HCT116 (cell line): ENCODE results near the gene ANKMY2. TPM values are rescaled to one million over a fixed set of nuclear protein-coding genes. Genes with fewer than 3 reads are reported as not detected.
"Not testable (repeated sequence)": the region's sequence is repeated elsewhere in the genome, so short reads cannot be mapped to it uniquely, and the experiment has no call there.

ENCODE experiments used
- ATAC-seq: fragments of 200-7000 bp; cut with Tn5 transposase; 2 replicates; pipeline ENCODE4 v1.9.1; 2020; ENCODE audit warnings: mild to moderate bottlenecking, moderate library complexity
- BruUV-seq: library from RNA; stranded (reverse); fragments of 400-500 nt; replicated peaks from 2 replicates; lab custom pipeline; 2021; lab: Mats Ljungman, UMichigan
- CTCF ChIA-PET: fragments of 300-600 bp; sonication (Branson Sonifier 250); formaldehyde crosslinking; loops from one replicate; lab custom pipeline; 2021; ENCODE audit warnings: antibody characterized with exemption; lab: Charles Lee
- POLR2A ChIA-PET: fragments of 300-600, 350-600 bp; sonication (Branson Sonifier 250); formaldehyde crosslinking; loops from one replicate; lab custom pipeline; 2021; ENCODE audit warnings: antibody characterized with exemption; lab: Charles Lee
- RAD21 ChIA-PET, 2 experiments: fragments of 300-600 bp; sonication (Branson Sonifier 250); formaldehyde crosslinking; loops; one replicate each; lab custom pipeline; 2023; ENCODE audit warnings: low total read pairs in 2 of 2; ENCODE audit not compliant: uncharacterized antibody in 2 of 2, unreplicated experiment in 2 of 2, low non-redundant PET in 1 of 2; lab: Charles Lee
- DNase-seq: peaks from one replicate; pipeline ENCODE4 v3.0.0-alpha.2; 2010; ENCODE audit warnings: low read depth, low spot score
- H2AFZ ChIP-seq: fragments of 200-600 bp; shearing (Covaris generic), sonication (generic); 2 replicates; pipeline ENCODE4 v1.6.1; 2017; ENCODE audit warnings: low read depth, mixed run types, mixed read lengths, antibody characterized with exemption, low read length; ENCODE audit not compliant: poor library complexity, severe bottlenecking
- H3K27ac ChIP-seq: 2 replicates; pipeline ENCODE4 v1.5.1; 2012; ENCODE audit warnings: low read depth, low read length
- H3K27me3 ChIP-seq: fragments of 200-600 bp; sonication (generic); 2 replicates; pipeline ENCODE4 v1.6.1; 2016; ENCODE audit warnings: mixed run types, low read length, mixed read lengths; ENCODE audit not compliant: insufficient read depth
- H3K36me3 ChIP-seq, 2 experiments: fragments of 200-500 bp in 1 of 2; fragments of 200-600 bp in 1 of 2; sonication (Bioruptor generic) in 1 of 2; sonication (generic) in 1 of 2; 2 replicates each; pipeline versions ENCODE4 v1.5.1 to v1.6.1; 2014 to 2016; ENCODE audit warnings: low read length in 2 of 2, inconsistent platforms in 1 of 2, mixed read lengths in 1 of 2, mixed run types in 1 of 2; ENCODE audit not compliant: insufficient read depth in 2 of 2, control insufficient read depth in 1 of 2
- H3K4me1 ChIP-seq, 2 experiments: fragments of 200-600 bp in 1 of 2; sonication (generic) in 1 of 2; 2 replicates each; pipeline versions ENCODE4 v1.5.1 to v1.6.1; 2012 to 2017; ENCODE audit warnings: low read length in 2 of 2, inconsistent platforms in 1 of 2, mild to moderate bottlenecking in 1 of 2, mixed read lengths in 1 of 2, mixed run types in 1 of 2, moderate library complexity in 1 of 2; ENCODE audit not compliant: insufficient read depth in 2 of 2, control insufficient read depth in 1 of 2
- H3K4me2 ChIP-seq: fragments of 200-600 bp; sonication (generic); 2 replicates; pipeline ENCODE4 v1.6.1; 2017; ENCODE audit warnings: mixed run types, low read length, mixed read lengths
- H3K4me3 ChIP-seq, 2 experiments: fragments of 200-600 bp in 1 of 2; sonication (generic) in 1 of 2; replicated peaks in 1 of 2; 2 replicates each; pipeline ENCODE4 v1.5.1; 2011 to 2016; ENCODE audit warnings: low read length in 2 of 2, control low read depth in 1 of 2, low read depth in 1 of 2, mild to moderate bottlenecking in 1 of 2, mixed read lengths in 1 of 2, mixed run types in 1 of 2
- H3K79me2 ChIP-seq: fragments of 200-600 bp; sonication (generic); 2 replicates; pipeline ENCODE4 v1.6.1; 2017; ENCODE audit warnings: mild to moderate bottlenecking, mixed run types, low read length, moderate library complexity, mixed read lengths; ENCODE audit not compliant: insufficient read depth
- H3K9ac ChIP-seq: fragments of 200-600 bp; sonication (generic); 2 replicates; pipeline ENCODE4 v1.6.1; 2016; ENCODE audit warnings: low read length, mixed read lengths
- H3K9me2 ChIP-seq: fragments of 200-600 bp; sonication (generic), shearing (Covaris generic); 2 replicates; pipeline ENCODE4 v1.6.1; 2017; ENCODE audit warnings: mixed run types, mild to moderate bottlenecking, moderate library complexity; ENCODE audit not compliant: insufficient read depth
- H3K9me3 ChIP-seq, 2 experiments: fragments of 200-500 bp in 1 of 2; fragments of 200-600 bp in 1 of 2; sonication (Bioruptor generic) in 1 of 2; sonication (generic) in 1 of 2; 2 replicates each; pipeline ENCODE4 v1.6.1; 2014 to 2017; ENCODE audit warnings: low read length in 2 of 2, mixed read lengths in 2 of 2, inconsistent platforms in 1 of 2, low read depth in 1 of 2, mild to moderate bottlenecking in 1 of 2, mixed run types in 1 of 2, moderate library complexity in 1 of 2; ENCODE audit not compliant: control insufficient read depth in 1 of 2, insufficient read depth in 1 of 2
- H4K20me1 ChIP-seq: fragments of 200-600 bp; sonication (generic), shearing (Covaris generic); 2 replicates; pipeline ENCODE4 v1.6.1; 2017; ENCODE audit warnings: mixed run types, mild to moderate bottlenecking, moderate library complexity; ENCODE audit not compliant: insufficient read depth
- CBX3 ChIP-seq: IDR thresholded peaks from 2 replicates; pipeline ENCODE4 v1.6.1; 2012; ENCODE audit warnings: low read depth
- EGR1 ChIP-seq: IDR thresholded peaks from 2 replicates; pipeline ENCODE4 v1.6.1; 2012; ENCODE audit warnings: low read depth
- EZH2 ChIP-seq: fragments of 200-600 bp; sonication (generic); IDR thresholded peaks from 2 replicates; pipeline ENCODE4 v1.6.1; 2017; ENCODE audit warnings: antibody characterized with exemption, mixed run types
- SP1 ChIP-seq: IDR thresholded peaks from 2 replicates; pipeline ENCODE4 v1.6.1; 2012; ENCODE audit warnings: low read depth
- SRF ChIP-seq: IDR thresholded peaks from 2 replicates; pipeline ENCODE4 v1.6.1; 2012; ENCODE audit warnings: low read depth
- YY1 ChIP-seq: IDR thresholded peaks from 2 replicates; pipeline ENCODE4 v1.6.1; 2011; ENCODE audit warnings: low read length, low read depth, moderate library complexity, mild to moderate bottlenecking; ENCODE audit not compliant: insufficient replicate concordance; ENCODE audit errors: extremely low read depth
- intact Hi-C: fragments of 100-400 bp; cut with micrococcal nuclease; formaldehyde crosslinking; loops from 2 replicates; pipeline ENCODE4 v1.10.0; 2022
- total RNA-seq: library from RNA; stranded (reverse); gene quantifications from one replicate; pipeline ENCODE4 v1.2.1, GENCODE V29; 2021; ENCODE audit not compliant: unreplicated experiment
- TF ChIP-seq, protein P1 (sequence below): IDR thresholded peaks from 2 replicates; pipeline ENCODE4 v1.6.1; 2011; ENCODE audit warnings: mild to moderate bottlenecking, low read length, moderate library complexity; ENCODE audit not compliant: insufficient replicate concordance; ENCODE audit errors: extremely low read depth
- TF ChIP-seq, protein P2 (sequence below): IDR thresholded peaks from 2 replicates; pipeline ENCODE4 v1.6.1; 2012

The ANKMY2 gene
- total RNA-seq, 1 experiment from 2014 or later, result 24.9 TPM

DNA sequence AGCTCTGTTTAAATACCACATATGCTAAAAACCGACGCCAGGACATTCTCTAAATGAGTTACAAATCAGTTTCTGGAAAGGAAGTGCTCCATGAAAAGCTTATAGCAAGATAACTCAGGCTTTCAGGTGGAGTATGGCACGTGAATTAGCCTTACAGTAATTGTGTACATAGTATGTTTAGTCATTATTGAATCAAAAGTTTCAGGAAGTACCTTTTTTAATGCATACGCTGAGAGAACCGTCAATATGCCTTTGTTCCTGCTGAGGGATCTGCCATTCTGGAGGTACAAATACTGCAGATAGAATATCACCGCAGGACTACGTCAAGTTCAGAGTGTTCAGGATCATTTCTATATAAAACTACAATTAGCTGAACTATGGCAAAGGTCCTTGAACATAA, 45.7 kb downstream of the ANKMY2 start (continued):
- TF ChIP-seq, protein P1, sequence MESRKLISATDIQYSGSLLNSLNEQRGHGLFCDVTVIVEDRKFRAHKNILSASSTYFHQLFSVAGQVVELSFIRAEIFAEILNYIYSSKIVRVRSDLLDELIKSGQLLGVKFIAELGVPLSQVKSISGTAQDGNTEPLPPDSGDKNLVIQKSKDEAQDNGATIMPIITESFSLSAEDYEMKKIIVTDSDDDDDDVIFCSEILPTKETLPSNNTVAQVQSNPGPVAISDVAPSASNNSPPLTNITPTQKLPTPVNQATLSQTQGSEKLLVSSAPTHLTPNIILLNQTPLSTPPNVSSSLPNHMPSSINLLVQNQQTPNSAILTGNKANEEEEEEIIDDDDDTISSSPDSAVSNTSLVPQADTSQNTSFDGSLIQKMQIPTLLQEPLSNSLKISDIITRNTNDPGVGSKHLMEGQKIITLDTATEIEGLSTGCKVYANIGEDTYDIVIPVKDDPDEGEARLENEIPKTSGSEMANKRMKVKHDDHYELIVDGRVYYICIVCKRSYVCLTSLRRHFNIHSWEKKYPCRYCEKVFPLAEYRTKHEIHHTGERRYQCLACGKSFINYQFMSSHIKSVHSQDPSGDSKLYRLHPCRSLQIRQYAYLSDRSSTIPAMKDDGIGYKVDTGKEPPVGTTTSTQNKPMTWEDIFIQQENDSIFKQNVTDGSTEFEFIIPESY, result no peak

DNA sequence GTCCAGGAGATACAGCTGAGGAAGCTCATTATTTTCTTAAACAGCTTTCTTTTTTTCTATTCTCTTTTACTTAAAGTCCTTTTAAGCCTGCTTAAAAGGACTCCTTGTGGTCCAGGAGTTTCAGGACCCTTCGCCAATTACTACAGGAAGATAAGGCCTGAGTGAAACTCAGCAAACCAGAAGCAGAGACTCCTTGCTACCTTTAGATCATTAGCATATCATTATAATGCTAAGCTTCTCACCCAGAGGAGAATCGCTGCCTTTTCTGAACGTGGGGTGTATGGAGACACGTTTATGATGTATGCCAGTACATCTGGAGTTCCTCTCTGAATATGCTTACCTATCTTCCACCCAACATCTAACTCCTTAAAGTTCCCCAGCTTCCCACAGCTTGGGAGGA, 47.5 kb downstream of the ANKMY2 start:
- intact Hi-C loops, result no loop called here
- BruUV-seq, result no TSS peak
- ChIA-PET RAD21 (no interaction called here), POLR2A (no interaction called here), CTCF (no interaction called here)
- no peaks in the 10 kb centered on the region for H3K9me3 ChIP-seq
- H3K9me2 ChIP-seq, result no peaks in the 10 kb centered on the region
- H3K27ac ChIP-seq, result no peak overlapping the region
- H3K27me3 ChIP-seq, result no peaks in the 10 kb centered on the region
- no peak overlapping the region for H3K4me2 ChIP-seq
- H3K4me1 ChIP-seq, result no peaks in the 10 kb centered on the region
- no peaks in the 10 kb centered on the region for H4K20me1 ChIP-seq
- no peak overlapping the region for H3K9ac ChIP-seq
- DNase-seq (no peak), ATAC-seq (no peak)
- H3K36me3 ChIP-seq, result peaks cover 6 to 8% of the 10 kb centered on the region in 2 experiments; a peak in 3 of 4 replicates
- no peak overlapping the region for H3K4me3 ChIP-seq
- H3K79me2 ChIP-seq, result no peaks in the 10 kb centered on the region
- TF ChIP-seq, protein P1, result no peak
- TF ChIP-seq, protein P2, sequence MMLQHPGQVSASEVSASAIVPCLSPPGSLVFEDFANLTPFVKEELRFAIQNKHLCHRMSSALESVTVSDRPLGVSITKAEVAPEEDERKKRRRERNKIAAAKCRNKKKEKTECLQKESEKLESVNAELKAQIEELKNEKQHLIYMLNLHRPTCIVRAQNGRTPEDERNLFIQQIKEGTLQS, result no peak
- TF ChIP-seq CBX3, result no peak
- no peak for TF ChIP-seq EGR1
- no peak for TF ChIP-seq SP1
- TF ChIP-seq SRF, result no peak
- no peak for TF ChIP-seq YY1
- no peak for TF ChIP-seq EZH2
- no peak overlapping the region for H2AFZ ChIP-seq

DNA sequence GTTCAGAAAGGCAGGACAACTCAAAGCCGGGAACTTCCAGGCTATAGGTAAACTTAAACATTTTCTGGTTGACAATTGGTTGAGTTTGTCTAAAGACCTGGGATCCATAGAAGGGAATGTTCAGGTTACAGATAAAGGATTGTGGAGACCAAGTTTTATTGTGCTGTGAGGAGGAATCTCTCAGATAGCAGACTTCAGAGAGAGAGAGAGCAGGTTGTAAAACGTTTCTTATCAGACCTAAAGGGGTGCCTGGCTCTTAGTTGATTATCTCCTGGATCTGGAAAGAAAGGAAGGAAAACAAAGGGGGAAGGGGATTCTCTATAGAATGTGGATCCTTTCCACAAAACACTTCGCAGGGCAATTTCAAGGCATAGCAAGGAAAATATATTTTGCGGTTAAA, 50.0 kb downstream of the ANKMY2 start:
- H3K27ac ChIP-seq, H3K4me3 ChIP-seq, H3K9me3 ChIP-seq, H3K9me2 ChIP-seq, RAD21 ChIA-PET, ATAC-seq, POLR2A ChIA-PET, H3K36me3 ChIP-seq, DNase-seq, H2AFZ ChIP-seq, CTCF ChIA-PET, BruUV-seq, intact Hi-C loops, H4K20me1 ChIP-seq, H3K9ac ChIP-seq, H3K4me1 ChIP-seq, H3K27me3 ChIP-seq, H3K4me2 ChIP-seq, H3K79me2 ChIP-seq: not testable (repeated sequence)
